H9 (cell line): Measurements from ENCODE around the gene HNMT. TPM values are rescaled to one million over a fixed set of nuclear protein-coding genes. Genes with fewer than 3 reads are reported as not detected.

ENCODE experiments used
- DNase-seq: peaks from one replicate; pipeline ENCODE4 v3.0.0-alpha.2; 2017
- H2AFZ ChIP-seq: one replicate; pipeline ENCODE4 v1.6.1; 2013; ENCODE audit warnings: mild to moderate bottlenecking, low read length, control low read depth, moderate library complexity
- H2AK5ac ChIP-seq: 2 replicates; pipeline ENCODE4 v1.6.1; 2013; ENCODE audit warnings: low read length, control low read depth, mixed read lengths; ENCODE audit not compliant: insufficient read length
- H2BK120ac ChIP-seq: one replicate; pipeline ENCODE4 v1.6.1; 2013; ENCODE audit warnings: low read depth, mild to moderate bottlenecking, low read length, control low read depth, inconsistent platforms; ENCODE audit not compliant: poor library complexity, severe bottlenecking
- H2BK12ac ChIP-seq: 2 replicates; pipeline ENCODE4 v1.6.1; 2013; ENCODE audit warnings: low read length, control low read depth, mixed read lengths, low read depth; ENCODE audit not compliant: insufficient read length
- H2BK15ac ChIP-seq: 2 replicates; pipeline ENCODE4 v1.6.1; 2013; ENCODE audit warnings: low read depth, low read length, control low read depth
- H2BK20ac ChIP-seq: one replicate; pipeline ENCODE4 v1.6.1; 2013; ENCODE audit warnings: low read depth, mild to moderate bottlenecking, low read length, control low read depth, inconsistent platforms; ENCODE audit not compliant: poor library complexity, severe bottlenecking
- H2BK5ac ChIP-seq: 2 replicates; pipeline ENCODE4 v1.6.1; 2013; ENCODE audit warnings: low read length, control low read depth, mixed read lengths; ENCODE audit not compliant: insufficient read length
- H3K14ac ChIP-seq: 2 replicates; pipeline ENCODE4 v1.6.1; 2013; ENCODE audit warnings: low read length, control low read depth; ENCODE audit not compliant: insufficient read depth
- H3K18ac ChIP-seq: 2 replicates; pipeline ENCODE4 v1.6.1; 2013; ENCODE audit warnings: low read depth, mild to moderate bottlenecking, mixed read lengths, low read length, control low read depth; ENCODE audit not compliant: insufficient read length
- H3K23ac ChIP-seq: 2 replicates; pipeline ENCODE4 v1.6.1; 2013; ENCODE audit warnings: low read length, control low read depth, mixed read lengths, low read depth; ENCODE audit not compliant: insufficient read length
- H3K23me2 ChIP-seq: 2 replicates; pipeline ENCODE4 v1.6.1; 2013; ENCODE audit warnings: low read depth, mild to moderate bottlenecking, mixed read lengths, low read length, control low read depth; ENCODE audit not compliant: insufficient read length, poor library complexity, severe bottlenecking
- H3K27ac ChIP-seq: 2 replicates; pipeline ENCODE4 v1.5.1; 2013; ENCODE audit warnings: low read length, control low read depth, mixed read lengths, low read depth; ENCODE audit not compliant: insufficient read length
- H3K27me3 ChIP-seq: 2 replicates; pipeline ENCODE4 v1.6.1; 2013; ENCODE audit warnings: low read length, control low read depth, inconsistent platforms; ENCODE audit not compliant: insufficient read depth
- H3K4ac ChIP-seq: 2 replicates; pipeline ENCODE4 v1.6.1; 2013; ENCODE audit warnings: low read depth, mild to moderate bottlenecking, control low read depth, inconsistent platforms, low read length, moderate library complexity
- H3K4me1 ChIP-seq: 2 replicates; pipeline ENCODE4 v1.6.1; 2013; ENCODE audit warnings: low read length, control low read depth, inconsistent platforms; ENCODE audit not compliant: insufficient read depth
- H3K4me2 ChIP-seq: 2 replicates; pipeline ENCODE4 v1.6.1; 2013; ENCODE audit warnings: low read length, control low read depth, mixed read lengths; ENCODE audit not compliant: insufficient read length, insufficient read depth
- H3K56ac ChIP-seq: 2 replicates; pipeline ENCODE4 v1.6.1; 2013; ENCODE audit warnings: low read depth, mild to moderate bottlenecking, mixed read lengths, low read length, control low read depth; ENCODE audit not compliant: insufficient read length
- H3K79me1 ChIP-seq: 2 replicates; pipeline ENCODE4 v1.6.1; 2013; ENCODE audit warnings: low read depth, mild to moderate bottlenecking, moderate library complexity, low read length, control low read depth, inconsistent platforms; ENCODE audit not compliant: insufficient read depth, poor library complexity, severe bottlenecking
- H3K79me2 ChIP-seq: 2 replicates; pipeline ENCODE4 v1.6.1; 2013; ENCODE audit warnings: low read length, control low read depth, inconsistent platforms; ENCODE audit not compliant: insufficient read depth
- H3K9ac ChIP-seq: 2 replicates; pipeline ENCODE4 v1.6.1; 2013; ENCODE audit warnings: low read length, control low read depth, mixed read lengths; ENCODE audit not compliant: insufficient read length; ENCODE audit errors: extremely low read depth
- H3K9me3 ChIP-seq: one replicate; pipeline ENCODE4 v1.6.1; 2013; ENCODE audit warnings: low read depth, low read length, inconsistent platforms; ENCODE audit not compliant: control insufficient read depth
- H3T11ph ChIP-seq: one replicate; pipeline ENCODE4 v1.6.1; 2013; ENCODE audit warnings: mild to moderate bottlenecking, low read length, control low read depth, inconsistent platforms
- H4K20me1 ChIP-seq: one replicate; pipeline ENCODE4 v1.6.1; 2013; ENCODE audit not compliant: control insufficient read depth, insufficient read length, insufficient read depth
- H4K5ac ChIP-seq: 2 replicates; pipeline ENCODE4 v1.6.1; 2013; ENCODE audit warnings: low read depth, mild to moderate bottlenecking, mixed read lengths, low read length, control low read depth; ENCODE audit not compliant: insufficient read length
- H4K8ac ChIP-seq: replicated peaks from 2 replicates; pipeline ENCODE4 v1.6.1; 2013; ENCODE audit warnings: low read length, control low read depth, mixed read lengths, low read depth; ENCODE audit not compliant: insufficient read length
- H4K91ac ChIP-seq: 2 replicates; pipeline ENCODE4 v1.6.1; 2013; ENCODE audit warnings: low read depth, mild to moderate bottlenecking, moderate library complexity, mixed read lengths, low read length, control low read depth; ENCODE audit not compliant: insufficient read length
- H3K27ac Mint-ChIP-seq, 3 experiments: 2 replicates in 2 of 3; 3 replicates in 1 of 3; pipeline ENCODE4 v1.8.0; 2020 to 2021; ENCODE audit warnings: mixed read lengths in 3 of 3, mild to moderate bottlenecking in 1 of 3, moderate library complexity in 1 of 3
- H3K27me3 Mint-ChIP-seq: 2 replicates; pipeline ENCODE4 v1.8.0; 2021; ENCODE audit warnings: low read depth, mild to moderate bottlenecking, moderate library complexity, mixed read lengths
- H3K36me3 Mint-ChIP-seq, 3 experiments: 2 replicates in 2 of 3; 3 replicates in 1 of 3; pipeline ENCODE4 v1.8.0; 2020 to 2021; ENCODE audit warnings: low read depth in 3 of 3, mixed read lengths in 3 of 3; ENCODE audit not compliant: insufficient read depth in 1 of 3
- H3K4me1 Mint-ChIP-seq, 2 experiments: 2 replicates each; pipeline ENCODE4 v1.8.0; 2020; ENCODE audit warnings: mixed read lengths in 2 of 2
- H3K4me3 Mint-ChIP-seq, 2 experiments: 2 replicates in 1 of 2; 3 replicates in 1 of 2; pipeline ENCODE4 v1.8.0; 2020 to 2021; ENCODE audit warnings: mild to moderate bottlenecking in 2 of 2, mixed read lengths in 2 of 2, moderate library complexity in 1 of 2
- H3K9me3 Mint-ChIP-seq, 2 experiments: 2 replicates in 1 of 2; 3 replicates in 1 of 2; pipeline ENCODE4 v1.8.0; 2020; ENCODE audit warnings: mild to moderate bottlenecking in 2 of 2, mixed read lengths in 2 of 2, moderate library complexity in 1 of 2
- CTCF ChIP-seq: fragments of 200-600 bp; sonication (generic); conservative IDR thresholded peaks from 3 replicates; pipeline ENCODE4 v1.8.0; 2021; ENCODE audit warnings: antibody characterized with exemption, mild to moderate bottlenecking
- WGBS: extraction: QIAGEN DNeasy Blood & Tissue Kit; methylation state at CpG from one replicate; pipeline ENCODE4 v1.1.7; 2013; ENCODE audit warnings: missing lambda C conversion rate, low lambda C conversion rate, mixed read lengths; ENCODE audit not compliant: insufficient read length; ENCODE audit errors: extremely low coverage; 5-methylcytosine and 5-hydroxymethylcytosine counted together
- total RNA-seq: library from RNA; stranded (reverse); gene quantifications from 2 replicates; pipeline ENCODE4 v1.2.1, GENCODE V29; 2021

HNMT gene
- total RNA-seq, 1 experiment from 2014 or later, result 1.3 TPM

GRCh38 chr2:138003411-138003810 is 39.1 kb downstream of the HNMT start:
- no peaks in the 10 kb centered on the region for H3K79me2 ChIP-seq
- no peak overlapping the region for H3T11ph ChIP-seq
- no peak overlapping the region for H4K5ac ChIP-seq
- H3K27ac Mint-ChIP-seq, result no peak overlapping the region
- no peaks in the 10 kb centered on the region for H3K4me1 Mint-ChIP-seq
- no peaks in the 10 kb centered on the region for H3K36me3 Mint-ChIP-seq
- no peak overlapping the region for H3K23ac ChIP-seq
- no peak overlapping the region for H2BK120ac ChIP-seq
- no peak overlapping the region for H3K56ac ChIP-seq
- no peaks in the 10 kb centered on the region for H4K20me1 ChIP-seq
- H3K14ac ChIP-seq, result no peak overlapping the region
- no peak overlapping the region for H3K18ac ChIP-seq
- H3K27me3 Mint-ChIP-seq, result no peaks in the 10 kb centered on the region
- no peak overlapping the region for H3K27ac ChIP-seq
- H3K79me1 ChIP-seq, result no peaks in the 10 kb centered on the region
- DNase-seq, result no peak
- H2AK5ac ChIP-seq, result no peak overlapping the region
- H3K4me1 ChIP-seq, result no peaks in the 10 kb centered on the region
- H3K4me2 ChIP-seq, result no peak overlapping the region
- no peak overlapping the region for H3K4ac ChIP-seq
- no peak overlapping the region for H3K9ac ChIP-seq
- no peak overlapping the region for H2AFZ ChIP-seq
- H2BK15ac ChIP-seq, result no peak overlapping the region
- no CpG with 5 or more reads among the region's 1 CpG for WGBS
- TF ChIP-seq CTCF, result no peak
- no peak overlapping the region for H2BK5ac ChIP-seq
- H2BK12ac ChIP-seq, result no peak overlapping the region
- no peaks in the 10 kb centered on the region for H3K9me3 ChIP-seq
- H4K91ac ChIP-seq, result no peak overlapping the region
- no peak overlapping the region for H4K8ac ChIP-seq
- H3K4me3 Mint-ChIP-seq, result no peak overlapping the region
- no peaks in the 10 kb centered on the region for H3K23me2 ChIP-seq
- H3K27me3 ChIP-seq, result no peaks in the 10 kb centered on the region
- no peaks in the 10 kb centered on the region for H3K9me3 Mint-ChIP-seq
- no peak overlapping the region for H2BK20ac ChIP-seq
